HepG2 (cell line): ENCODE data around the gene P2RX1. TPM values are rescaled to one million over a fixed set of nuclear protein-coding genes. Genes with fewer than 3 reads are reported as not detected.

Source experiments
- AHR ChIP-seq: IDR thresholded peaks from 2 replicates; pipeline ENCODE4 v1.6.1; 2018; ENCODE audit warnings: missing genetic modification reagents, missing compliant biosample characterization
- EP300 ChIP-seq, 3 experiments: sonication (generic) in 1 of 3; formaldehyde crosslinking in 1 of 3; IDR thresholded peaks; 2 replicates each; pipeline versions ENCODE4 v1.5.1 to v1.6.1; 2011 to 2020; ENCODE audit warnings: low read depth in 2 of 3, low read length in 2 of 3, borderline replicate concordance in 1 of 3, improper control_type of control experiment in 1 of 3, mild to moderate bottlenecking in 1 of 3, missing genetic modification reagents in 1 of 3, moderate library complexity in 1 of 3
- HIC2 ChIP-seq: sonication (generic); formaldehyde crosslinking; IDR thresholded peaks from 2 replicates; pipeline ENCODE4 v1.9.0; 2022; ENCODE audit warnings: low read depth, missing genetic modification reagents
- NFE2L1 ChIP-seq: sonication (generic); formaldehyde crosslinking; IDR thresholded peaks from 2 replicates; pipeline ENCODE4 v1.4.0; 2020; ENCODE audit warnings: missing genetic modification reagents, mild to moderate bottlenecking, borderline replicate concordance
- PHF21A ChIP-seq: sonication (generic); formaldehyde crosslinking; IDR thresholded peaks from 2 replicates; pipeline ENCODE4 v1.5.0; 2020; ENCODE audit warnings: mild to moderate bottlenecking, missing genetic modification reagents
- PHF5A ChIP-seq: IDR thresholded peaks from one replicate; pipeline ENCODE4 v1.6.1; 2018; ENCODE audit warnings: low read depth, missing genetic modification reagents; ENCODE audit not compliant: unreplicated experiment
- POLR2A ChIP-seq, 2 experiments: IDR thresholded peaks; 2 replicates each; pipeline ENCODE4 v1.6.1; 2011; ENCODE audit warnings: low read depth in 2 of 2, low read length in 2 of 2, mild to moderate bottlenecking in 1 of 2, moderate library complexity in 1 of 2; ENCODE audit not compliant: insufficient read depth in 1 of 2
- POLR2G ChIP-seq: fragments of 200-400 bp; formaldehyde crosslinking; IDR thresholded peaks from 2 replicates; pipeline ENCODE4 v1.6.1; 2018; ENCODE audit warnings: mild to moderate bottlenecking, low read depth, low read length, moderate library complexity
- SAP130 ChIP-seq: IDR thresholded peaks from 2 replicates; pipeline ENCODE4 v1.6.1; 2016; ENCODE audit warnings: low read depth
- SCMH1 ChIP-seq: sonication (generic); formaldehyde crosslinking; IDR thresholded peaks from 2 replicates; pipeline ENCODE4 v1.9.0; 2021; ENCODE audit warnings: missing genetic modification reagents, mild to moderate bottlenecking, borderline replicate concordance
- SKIL ChIP-seq: sonication (generic); formaldehyde crosslinking; IDR thresholded peaks from 2 replicates; pipeline ENCODE4 v1.8.0; 2022; ENCODE audit warnings: missing genetic modification reagents, mild to moderate bottlenecking, moderate library complexity, borderline replicate concordance
- SOX13 ChIP-seq, 3 experiments: fragments of 450-650 bp in 1 of 3; sonication (generic) in 1 of 3; formaldehyde crosslinking in 1 of 3; IDR thresholded peaks in 2 of 3; conservative IDR thresholded peaks in 1 of 3; 2 replicates each; pipeline versions ENCODE4 v1.5.0 to v1.6.1; 2016 to 2020; ENCODE audit warnings: antibody characterized with exemption in 1 of 3, mild to moderate bottlenecking in 1 of 3, missing compliant biosample characterization in 1 of 3, missing genetic modification reagents in 1 of 3, moderate library complexity in 1 of 3
- ZNF232 ChIP-seq: sonication (generic); formaldehyde crosslinking; IDR thresholded peaks from 2 replicates; pipeline ENCODE4 v1.4.0; 2020; ENCODE audit warnings: missing genetic modification reagents, borderline replicate concordance
- ZNF329 ChIP-seq: sonication (generic); formaldehyde crosslinking; IDR thresholded peaks from 2 replicates; pipeline ENCODE4 v1.9.0; 2021; ENCODE audit warnings: low read depth, mild to moderate bottlenecking, missing genetic modification reagents
- ZNF432 ChIP-seq: sonication (generic); formaldehyde crosslinking; IDR thresholded peaks from 2 replicates; pipeline ENCODE4 v1.5.0; 2020; ENCODE audit warnings: missing genetic modification reagents, mild to moderate bottlenecking, borderline replicate concordance
- ZNF512B ChIP-seq: sonication (generic); formaldehyde crosslinking; IDR thresholded peaks from 2 replicates; pipeline ENCODE4 v1.5.1; 2020; ENCODE audit warnings: missing genetic modification reagents, mild to moderate bottlenecking, borderline replicate concordance
- ZNF574 ChIP-seq: sonication (generic); formaldehyde crosslinking; IDR thresholded peaks from 2 replicates; pipeline ENCODE4 v1.4.0; 2020; ENCODE audit warnings: missing genetic modification reagents
- ZNF614 ChIP-seq: IDR thresholded peaks from 2 replicates; pipeline ENCODE4 v1.6.1; 2018; ENCODE audit warnings: missing biosample characterization, missing genetic modification reagents, inconsistent platforms, borderline replicate concordance
- ZNF720 ChIP-seq: sonication (generic); formaldehyde crosslinking; IDR thresholded peaks from 2 replicates; pipeline ENCODE4 v1.4.0; 2020; ENCODE audit warnings: missing genetic modification reagents
- polyA plus RNA-seq, 8 experiments: library from polyadenylated mRNA; depleted of rRNA in 3 of 8; stranded (reverse) in 7 of 8; unstranded in 1 of 8; fragments of >200 nt; fragmentation: Illumina TruSeq in 4 of 8; extraction: Trizol in 4 of 8; gene quantifications; 2 replicates each; pipeline versions ENCODE4 v1.2.1 to v1.2.3, GENCODE V29; 2011 to 2016; ENCODE audit warnings: low read depth in 4 of 8, missing spikeins in 1 of 8, mixed read lengths in 1 of 8; ENCODE audit not compliant: insufficient read depth in 1 of 8
- total RNA-seq, 5 experiments: library from RNA; depleted of rRNA; stranded (reverse); fragments of >200 nt; fragmentation: Illumina TruSeq; extraction: Trizol; gene quantifications; 2 replicates each; pipeline ENCODE4 v1.2.3, GENCODE V29; 2016; ENCODE audit warnings: low read depth in 1 of 5

Gene P2RX1
- total and polyA plus RNA-seq, 2 of the 13 experiments (the other 11 are each of a cell fraction or from before 2014, with no cell fraction given), result 0.04 to 0.50 TPM

- TF ChIP-seq HIC2 (CRISPR knock-in tag), result peak; percentile 58; the same call in 1 of the 2 replicates
- TF ChIP-seq SKIL, result 0 out of 2 replicates have a peak, but pooled peaks have one; percentile 13
- TF ChIP-seq ZNF329 (CRISPR knock-in tag), result no peak
- TF ChIP-seq ZNF512B (CRISPR knock-in tag), result no peak
- no peak for TF ChIP-seq NFE2L1 (CRISPR knock-in tag)
- no peak for TF ChIP-seq SCMH1 (CRISPR knock-in tag)
- TF ChIP-seq ZNF232, result no peak
- TF ChIP-seq ZNF720, result no peak
- TF ChIP-seq ZNF432, result no peak
- TF ChIP-seq PHF21A (CRISPR knock-in tag), result peak; percentile 73; the same call in 1 of the 2 replicates
- TF ChIP-seq POLR2A (IDR thresholded peaks at IDR 0.05; ENCODE audit: insufficient read depth in 1 of 2, low read depth in 2 of 2, low read length in 2 of 2), result no peak
- no peak for TF ChIP-seq ZNF614 (CRISPR knock-in tag)
- TF ChIP-seq EP300 (IDR thresholded peaks at IDR 0.05; ENCODE audit: low read depth in 2 of 2, low read length in 2 of 2), result no peak
- TF ChIP-seq EP300 (CRISPR knock-in tag; IDR thresholded peaks at IDR 0.05; ENCODE audit: borderline replicate concordance), result no peak
- TF ChIP-seq ZNF574 (CRISPR knock-in tag), result no peak
- no peak for TF ChIP-seq PHF5A (CRISPR knock-in tag)
- TF ChIP-seq SAP130 (CRISPR knock-in tag), result peak; percentile 58; the same call in 1 of the 2 replicates
- no peak for TF ChIP-seq SOX13 (IDR thresholded peaks at IDR 0.05)
- peak in 1 of 2 experiments; percentile 8; a peak in 1 of 4 replicates for TF ChIP-seq SOX13 (CRISPR knock-in tag; conservative IDR thresholded peaks at IDR 0.05 in 1 of 2, IDR thresholded peaks at IDR 0.05 in 1 of 2)
- TF ChIP-seq POLR2G, result no peak
- TF ChIP-seq AHR (CRISPR knock-in tag), result no peak
Observed at GRCh38 chr17:3959295-3959899, 43.1 kb upstream of the P2RX1 start (continued).
